ENCODE measurements around the gene EID2. TPM values are rescaled to one million over a fixed set of nuclear protein-coding genes. Genes with fewer than 3 reads are reported as not detected.
A peak's percentile ranks its signal among the peaks of the same experiment; 100 is the strongest.

Gene EID2
- total and polyA plus RNA-seq, 2 of the 13 experiments (the other 11 are each of a cell fraction or from before 2014, with no cell fraction given): 3.7 to 14.1 TPM

DNA sequence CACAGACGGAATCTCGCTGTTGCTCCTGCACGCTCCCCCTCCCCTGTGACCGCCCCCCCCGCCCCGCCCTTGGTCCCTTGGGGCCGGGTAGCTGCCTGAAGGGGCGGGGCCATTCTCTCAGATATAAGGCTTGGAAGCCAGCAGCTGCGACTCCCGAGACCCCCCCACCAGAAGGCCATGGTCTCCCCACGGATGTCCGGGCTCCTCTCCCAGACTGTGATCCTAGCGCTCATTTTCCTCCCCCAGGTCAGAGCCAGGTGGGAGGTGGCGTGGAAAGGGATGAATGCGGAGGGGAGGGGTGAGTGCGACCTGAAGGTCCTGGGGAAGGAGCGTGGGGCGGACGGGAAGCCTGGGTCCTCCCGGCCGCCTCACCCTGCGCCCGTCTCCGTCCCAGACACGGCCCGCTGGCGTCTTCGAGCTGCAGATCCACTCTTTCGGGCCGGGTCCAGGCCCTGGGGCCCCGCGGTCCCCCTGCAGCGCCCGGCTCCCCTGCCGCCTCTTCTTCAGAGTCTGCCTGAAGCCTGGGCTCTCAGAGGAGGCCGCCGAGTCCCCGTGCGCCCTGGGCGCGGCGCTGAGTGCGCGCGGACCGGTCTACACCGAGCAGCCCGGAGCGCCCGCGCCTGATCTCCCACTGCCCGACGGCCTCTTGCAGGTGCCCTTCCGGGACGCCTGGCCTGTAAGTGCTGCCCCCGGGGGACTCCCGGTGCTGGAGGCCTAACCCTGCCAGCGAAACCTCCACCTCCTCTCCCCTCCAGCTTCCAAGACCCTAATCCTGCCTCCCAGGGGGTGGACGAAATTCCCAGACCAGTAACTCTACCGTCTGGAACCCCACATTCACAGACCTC is 40.9 kb downstream of the EID2 start, which contains the start of gene DLL3 (continued):
- TF ChIP-seq, protein P1, sequence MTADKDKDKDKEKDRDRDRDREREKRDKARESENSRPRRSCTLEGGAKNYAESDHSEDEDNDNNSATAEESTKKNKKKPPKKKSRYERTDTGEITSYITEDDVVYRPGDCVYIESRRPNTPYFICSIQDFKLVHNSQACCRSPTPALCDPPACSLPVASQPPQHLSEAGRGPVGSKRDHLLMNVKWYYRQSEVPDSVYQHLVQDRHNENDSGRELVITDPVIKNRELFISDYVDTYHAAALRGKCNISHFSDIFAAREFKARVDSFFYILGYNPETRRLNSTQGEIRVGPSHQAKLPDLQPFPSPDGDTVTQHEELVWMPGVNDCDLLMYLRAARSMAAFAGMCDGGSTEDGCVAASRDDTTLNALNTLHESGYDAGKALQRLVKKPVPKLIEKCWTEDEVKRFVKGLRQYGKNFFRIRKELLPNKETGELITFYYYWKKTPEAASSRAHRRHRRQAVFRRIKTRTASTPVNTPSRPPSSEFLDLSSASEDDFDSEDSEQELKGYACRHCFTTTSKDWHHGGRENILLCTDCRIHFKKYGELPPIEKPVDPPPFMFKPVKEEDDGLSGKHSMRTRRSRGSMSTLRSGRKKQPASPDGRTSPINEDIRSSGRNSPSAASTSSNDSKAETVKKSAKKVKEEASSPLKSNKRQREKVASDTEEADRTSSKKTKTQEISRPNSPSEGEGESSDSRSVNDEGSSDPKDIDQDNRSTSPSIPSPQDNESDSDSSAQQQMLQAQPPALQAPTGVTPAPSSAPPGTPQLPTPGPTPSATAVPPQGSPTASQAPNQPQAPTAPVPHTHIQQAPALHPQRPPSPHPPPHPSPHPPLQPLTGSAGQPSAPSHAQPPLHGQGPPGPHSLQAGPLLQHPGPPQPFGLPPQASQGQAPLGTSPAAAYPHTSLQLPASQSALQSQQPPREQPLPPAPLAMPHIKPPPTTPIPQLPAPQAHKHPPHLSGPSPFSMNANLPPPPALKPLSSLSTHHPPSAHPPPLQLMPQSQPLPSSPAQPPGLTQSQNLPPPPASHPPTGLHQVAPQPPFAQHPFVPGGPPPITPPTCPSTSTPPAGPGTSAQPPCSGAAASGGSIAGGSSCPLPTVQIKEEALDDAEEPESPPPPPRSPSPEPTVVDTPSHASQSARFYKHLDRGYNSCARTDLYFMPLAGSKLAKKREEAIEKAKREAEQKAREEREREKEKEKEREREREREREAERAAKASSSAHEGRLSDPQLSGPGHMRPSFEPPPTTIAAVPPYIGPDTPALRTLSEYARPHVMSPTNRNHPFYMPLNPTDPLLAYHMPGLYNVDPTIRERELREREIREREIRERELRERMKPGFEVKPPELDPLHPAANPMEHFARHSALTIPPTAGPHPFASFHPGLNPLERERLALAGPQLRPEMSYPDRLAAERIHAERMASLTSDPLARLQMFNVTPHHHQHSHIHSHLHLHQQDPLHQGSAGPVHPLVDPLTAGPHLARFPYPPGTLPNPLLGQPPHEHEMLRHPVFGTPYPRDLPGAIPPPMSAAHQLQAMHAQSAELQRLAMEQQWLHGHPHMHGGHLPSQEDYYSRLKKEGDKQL (CRISPR knock-in tag; IDR thresholded peaks at IDR 0.05; ENCODE audit: low read depth): no peak
- TF ChIP-seq PRPF4 (IDR thresholded peaks at IDR 0.05; ENCODE audit: low read depth, low read length, poor library complexity, severe bottlenecking) (no peak), SRY (CRISPR knock-in tag; IDR thresholded peaks at IDR 0.05) (no peak), ZBTB1 (CRISPR knock-in tag; IDR thresholded peaks at IDR 0.05; ENCODE audit: borderline replicate concordance) (no peak), NR2F2 (IDR thresholded peaks at IDR 0.05; ENCODE audit: borderline replicate concordance, low read depth) (no peak), ZNF615 (CRISPR knock-in tag; IDR thresholded peaks at IDR 0.05; ENCODE audit: borderline replicate concordance) (no peak), ZNF256 (CRISPR knock-in tag; conservative IDR thresholded peaks at IDR 0.05) (no peak), HDAC6 (IDR thresholded peaks at IDR 0.05; ENCODE audit: low read depth, low read length) (peak; percentile 64; the same call in 1 of the 2 replicates), SIN3A (IDR thresholded peaks at IDR 0.05; ENCODE audit: borderline replicate concordance, low read depth, low read length) (0 out of 2 replicates have a peak, but pooled peaks have one; percentile 4)
- TF ChIP-seq, protein P2, sequence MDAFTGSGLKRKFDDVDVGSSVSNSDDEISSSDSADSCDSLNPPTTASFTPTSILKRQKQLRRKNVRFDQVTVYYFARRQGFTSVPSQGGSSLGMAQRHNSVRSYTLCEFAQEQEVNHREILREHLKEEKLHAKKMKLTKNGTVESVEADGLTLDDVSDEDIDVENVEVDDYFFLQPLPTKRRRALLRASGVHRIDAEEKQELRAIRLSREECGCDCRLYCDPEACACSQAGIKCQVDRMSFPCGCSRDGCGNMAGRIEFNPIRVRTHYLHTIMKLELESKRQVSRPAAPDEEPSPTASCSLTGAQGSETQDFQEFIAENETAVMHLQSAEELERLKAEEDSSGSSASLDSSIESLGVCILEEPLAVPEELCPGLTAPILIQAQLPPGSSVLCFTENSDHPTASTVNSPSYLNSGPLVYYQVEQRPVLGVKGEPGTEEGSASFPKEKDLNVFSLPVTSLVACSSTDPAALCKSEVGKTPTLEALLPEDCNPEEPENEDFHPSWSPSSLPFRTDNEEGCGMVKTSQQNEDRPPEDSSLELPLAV (CRISPR knock-in tag; conservative IDR thresholded peaks at IDR 0.05; ENCODE audit: low read depth): no peak
- TF ChIP-seq, protein P3, sequence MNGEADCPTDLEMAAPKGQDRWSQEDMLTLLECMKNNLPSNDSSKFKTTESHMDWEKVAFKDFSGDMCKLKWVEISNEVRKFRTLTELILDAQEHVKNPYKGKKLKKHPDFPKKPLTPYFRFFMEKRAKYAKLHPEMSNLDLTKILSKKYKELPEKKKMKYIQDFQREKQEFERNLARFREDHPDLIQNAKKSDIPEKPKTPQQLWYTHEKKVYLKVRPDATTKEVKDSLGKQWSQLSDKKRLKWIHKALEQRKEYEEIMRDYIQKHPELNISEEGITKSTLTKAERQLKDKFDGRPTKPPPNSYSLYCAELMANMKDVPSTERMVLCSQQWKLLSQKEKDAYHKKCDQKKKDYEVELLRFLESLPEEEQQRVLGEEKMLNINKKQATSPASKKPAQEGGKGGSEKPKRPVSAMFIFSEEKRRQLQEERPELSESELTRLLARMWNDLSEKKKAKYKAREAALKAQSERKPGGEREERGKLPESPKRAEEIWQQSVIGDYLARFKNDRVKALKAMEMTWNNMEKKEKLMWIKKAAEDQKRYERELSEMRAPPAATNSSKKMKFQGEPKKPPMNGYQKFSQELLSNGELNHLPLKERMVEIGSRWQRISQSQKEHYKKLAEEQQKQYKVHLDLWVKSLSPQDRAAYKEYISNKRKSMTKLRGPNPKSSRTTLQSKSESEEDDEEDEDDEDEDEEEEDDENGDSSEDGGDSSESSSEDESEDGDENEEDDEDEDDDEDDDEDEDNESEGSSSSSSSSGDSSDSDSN (CRISPR knock-in tag; IDR thresholded peaks at IDR 0.05): peak; percentile 19; the same call in 1 of the 2 replicates
- TF ChIP-seq, protein P4, sequence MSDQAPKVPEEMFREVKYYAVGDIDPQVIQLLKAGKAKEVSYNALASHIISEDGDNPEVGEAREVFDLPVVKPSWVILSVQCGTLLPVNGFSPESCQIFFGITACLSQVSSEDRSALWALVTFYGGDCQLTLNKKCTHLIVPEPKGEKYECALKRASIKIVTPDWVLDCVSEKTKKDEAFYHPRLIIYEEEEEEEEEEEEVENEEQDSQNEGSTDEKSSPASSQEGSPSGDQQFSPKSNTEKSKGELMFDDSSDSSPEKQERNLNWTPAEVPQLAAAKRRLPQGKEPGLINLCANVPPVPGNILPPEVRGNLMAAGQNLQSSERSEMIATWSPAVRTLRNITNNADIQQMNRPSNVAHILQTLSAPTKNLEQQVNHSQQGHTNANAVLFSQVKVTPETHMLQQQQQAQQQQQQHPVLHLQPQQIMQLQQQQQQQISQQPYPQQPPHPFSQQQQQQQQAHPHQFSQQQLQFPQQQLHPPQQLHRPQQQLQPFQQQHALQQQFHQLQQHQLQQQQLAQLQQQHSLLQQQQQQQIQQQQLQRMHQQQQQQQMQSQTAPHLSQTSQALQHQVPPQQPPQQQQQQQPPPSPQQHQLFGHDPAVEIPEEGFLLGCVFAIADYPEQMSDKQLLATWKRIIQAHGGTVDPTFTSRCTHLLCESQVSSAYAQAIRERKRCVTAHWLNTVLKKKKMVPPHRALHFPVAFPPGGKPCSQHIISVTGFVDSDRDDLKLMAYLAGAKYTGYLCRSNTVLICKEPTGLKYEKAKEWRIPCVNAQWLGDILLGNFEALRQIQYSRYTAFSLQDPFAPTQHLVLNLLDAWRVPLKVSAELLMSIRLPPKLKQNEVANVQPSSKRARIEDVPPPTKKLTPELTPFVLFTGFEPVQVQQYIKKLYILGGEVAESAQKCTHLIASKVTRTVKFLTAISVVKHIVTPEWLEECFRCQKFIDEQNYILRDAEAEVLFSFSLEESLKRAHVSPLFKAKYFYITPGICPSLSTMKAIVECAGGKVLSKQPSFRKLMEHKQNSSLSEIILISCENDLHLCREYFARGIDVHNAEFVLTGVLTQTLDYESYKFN (CRISPR knock-in tag; conservative IDR thresholded peaks at IDR 0.05): no peak
- TF ChIP-seq, protein P5, sequence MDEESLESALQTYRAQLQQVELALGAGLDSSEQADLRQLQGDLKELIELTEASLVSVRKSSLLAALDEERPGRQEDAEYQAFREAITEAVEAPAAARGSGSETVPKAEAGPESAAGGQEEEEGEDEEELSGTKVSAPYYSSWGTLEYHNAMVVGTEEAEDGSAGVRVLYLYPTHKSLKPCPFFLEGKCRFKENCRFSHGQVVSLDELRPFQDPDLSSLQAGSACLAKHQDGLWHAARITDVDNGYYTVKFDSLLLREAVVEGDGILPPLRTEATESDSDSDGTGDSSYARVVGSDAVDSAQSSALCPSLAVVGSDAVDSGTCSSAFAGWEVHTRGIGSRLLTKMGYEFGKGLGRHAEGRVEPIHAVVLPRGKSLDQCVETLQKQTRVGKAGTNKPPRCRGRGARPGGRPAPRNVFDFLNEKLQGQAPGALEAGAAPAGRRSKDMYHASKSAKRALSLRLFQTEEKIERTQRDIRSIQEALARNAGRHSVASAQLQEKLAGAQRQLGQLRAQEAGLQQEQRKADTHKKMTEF (CRISPR knock-in tag; IDR thresholded peaks at IDR 0.05): no peak

Measured in HepG2 (cell line).